Measurements from ENCODE around the gene MYO5A.
"Not testable (repeated sequence)": the region's sequence is repeated elsewhere in the genome, so short reads cannot be mapped to it uniquely, and the experiment has no call there.

The MYO5A gene

GRCh38 chr15:52528564-52529340, at the start of gene MYO5A:
TSS of gene MYO5A (minus strand) at chr15:52528880. CDS start at chr15:52528806, 74 bp downstream.
- TF ChIP-seq CTCF (conservative IDR thresholded peaks at IDR 0.05) = peak; percentile 45; the same call in 1 of the 2 replicates
- peak within 1 kb of the TSS; percentile 68 for H3K27ac ChIP-seq

- TF ChIP-seq CTCF (conservative IDR thresholded peaks at IDR 0.05) = no peak
- no peak overlapping the region for H3K27ac ChIP-seq
Observed at GRCh38 chr15:52576692-52577091, 48.0 kb upstream of the MYO5A start.

GRCh38 chr15:52575573-52575972, 46.9 kb upstream of the MYO5A start:
- not testable (repeated sequence) for H3K27ac ChIP-seq

GRCh38 chr15:52575072-52575471, 46.4 kb upstream of the MYO5A start:
- H3K27ac ChIP-seq = no peak overlapping the region
- TF ChIP-seq CTCF (conservative IDR thresholded peaks at IDR 0.05) = no peak

- H3K27ac ChIP-seq = not testable (repeated sequence)
Observed at GRCh38 chr15:52574623-52575022, 45.9 kb upstream of the MYO5A start.

GRCh38 chr15:52568601-52569585, 40.2 kb upstream of the MYO5A start, which contains the start of gene ARPP19:
TSS of gene ARPP19 (minus strand) at chr15:52569030. CDS start at chr15:52568892, 138 bp downstream.
- 0 out of 2 replicates have a peak, but pooled peaks have one; percentile 6 for TF ChIP-seq CTCF (conservative IDR thresholded peaks at IDR 0.05)
- peak within 1 kb of the TSS; percentile 91 for H3K27ac ChIP-seq

- peak overlapping the region; percentile 91 for H3K27ac ChIP-seq
Observed at GRCh38 chr15:52567871-52568600, 39.4 kb upstream of the MYO5A start.

More at GRCh38 chr15:52567871-52568600, 39.4 kb upstream of the MYO5A start:
- no peak for TF ChIP-seq CTCF (conservative IDR thresholded peaks at IDR 0.05)
